SU-DHL-6 (cell line): ENCODE measurements around the gene RETN.

ENCODE experiments used
- H2AFZ ChIP-seq: fragments of 200-600 bp; sonication (generic); 2 replicates; pipeline ENCODE4 v1.6.1; 2014; ENCODE audit warnings: low read depth, mild to moderate bottlenecking, moderate library complexity, mixed read lengths, antibody characterized with exemption, low read length; ENCODE audit not compliant: severe bottlenecking
- H3F3A ChIP-seq: fragments of 200-600 bp; shearing (Covaris generic); 2 replicates; pipeline ENCODE4 v1.6.0; 2016; ENCODE audit warnings: antibody characterized with exemption, mild to moderate bottlenecking; ENCODE audit not compliant: insufficient read depth
- H3K27ac ChIP-seq: fragments of 200-600 bp; sonication (generic); 2 replicates; pipeline ENCODE4 v1.5.1; 2016; ENCODE audit warnings: low read depth, mild to moderate bottlenecking, low read length, moderate library complexity, mixed read lengths
- H3K27me3 ChIP-seq: fragments of 200-600 bp; sonication (generic), shearing (Covaris generic); 2 replicates; pipeline ENCODE4 v1.6.0; 2014; ENCODE audit warnings: mild to moderate bottlenecking, low read length
- H3K36me3 ChIP-seq: fragments of 200-600 bp; sonication (generic); 2 replicates; pipeline ENCODE4 v1.6.1; 2014; ENCODE audit warnings: mild to moderate bottlenecking, low read length, mixed read lengths
- H3K4me2 ChIP-seq: fragments of 300-600, 200-600 bp; shearing (Covaris generic), sonication (generic); 2 replicates; pipeline ENCODE4 v1.6.0; 2014; ENCODE audit warnings: low read length, low read depth, mild to moderate bottlenecking; ENCODE audit not compliant: poor library complexity, severe bottlenecking
- H3K4me3 ChIP-seq: fragments of 200-600 bp; sonication (generic); 2 replicates; pipeline ENCODE4 v1.5.1; 2014; ENCODE audit warnings: antibody characterized with exemption, low read length, mild to moderate bottlenecking, mixed read lengths; ENCODE audit not compliant: insufficient read depth, poor library complexity, severe bottlenecking
- H3K79me2 ChIP-seq: fragments of 200-600 bp; sonication (generic); 2 replicates; pipeline ENCODE4 v1.6.1; 2014; ENCODE audit warnings: mild to moderate bottlenecking, low read length, moderate library complexity; ENCODE audit not compliant: insufficient read depth
- H3K9ac ChIP-seq: fragments of 200-600 bp; sonication (generic); 2 replicates; pipeline ENCODE4 v1.7.0; 2014; ENCODE audit warnings: mild to moderate bottlenecking, low read length
- H3K9me2 ChIP-seq: fragments of 200-600 bp; sonication (generic); replicated peaks from 2 replicates; pipeline ENCODE4 v1.6.1; 2014; ENCODE audit warnings: low read length; ENCODE audit not compliant: insufficient read depth
- H3K9me3 ChIP-seq: fragments of 200-600 bp; sonication (generic); 2 replicates; pipeline ENCODE4 v1.6.1; 2014; ENCODE audit warnings: low read length, mixed read lengths; ENCODE audit not compliant: insufficient read depth
- H4K20me1 ChIP-seq: fragments of 200-600 bp; sonication (generic); 2 replicates; pipeline ENCODE4 v1.6.1; 2014; ENCODE audit warnings: low read depth, mild to moderate bottlenecking, antibody characterized with exemption, low read length, moderate library complexity, mixed read lengths
- EZH2phosphoT487 ChIP-seq: fragments of 200-600 bp; sonication (generic), shearing (Covaris generic); conservative IDR thresholded peaks from 2 replicates; pipeline ENCODE4 v1.6.1; 2018; ENCODE audit warnings: mild to moderate bottlenecking, antibody characterized with exemption, low read length, moderate library complexity, mixed read lengths
- TF ChIP-seq, protein P1 (sequence below): fragments of 200-600 bp; sonication (generic); IDR thresholded peaks from one replicate; pipeline ENCODE4 v1.5.1; 2017; ENCODE audit warnings: antibody characterized with exemption, mild to moderate bottlenecking, low read length, moderate library complexity; ENCODE audit not compliant: insufficient read depth, poor library complexity, severe bottlenecking

RETN gene

GRCh38 chr19:7690779-7691258 lies 22.0 kb downstream of the RETN start:
- H3F3A ChIP-seq, result no peaks in the 10 kb centered on the region
- H3K27ac ChIP-seq, result no peak overlapping the region
- H3K27me3 ChIP-seq, result no peaks in the 10 kb centered on the region
- no peaks in the 10 kb centered on the region for H4K20me1 ChIP-seq
- no peak overlapping the region for H3K9ac ChIP-seq
- H3K4me2 ChIP-seq, result no peak overlapping the region
- H3K9me2 ChIP-seq, result no peaks in the 10 kb centered on the region
- H2AFZ ChIP-seq, result no peak overlapping the region
- no peaks in the 10 kb centered on the region for H3K9me3 ChIP-seq
- no peak for TF ChIP-seq EZH2phosphoT487
- TF ChIP-seq, protein P1, sequence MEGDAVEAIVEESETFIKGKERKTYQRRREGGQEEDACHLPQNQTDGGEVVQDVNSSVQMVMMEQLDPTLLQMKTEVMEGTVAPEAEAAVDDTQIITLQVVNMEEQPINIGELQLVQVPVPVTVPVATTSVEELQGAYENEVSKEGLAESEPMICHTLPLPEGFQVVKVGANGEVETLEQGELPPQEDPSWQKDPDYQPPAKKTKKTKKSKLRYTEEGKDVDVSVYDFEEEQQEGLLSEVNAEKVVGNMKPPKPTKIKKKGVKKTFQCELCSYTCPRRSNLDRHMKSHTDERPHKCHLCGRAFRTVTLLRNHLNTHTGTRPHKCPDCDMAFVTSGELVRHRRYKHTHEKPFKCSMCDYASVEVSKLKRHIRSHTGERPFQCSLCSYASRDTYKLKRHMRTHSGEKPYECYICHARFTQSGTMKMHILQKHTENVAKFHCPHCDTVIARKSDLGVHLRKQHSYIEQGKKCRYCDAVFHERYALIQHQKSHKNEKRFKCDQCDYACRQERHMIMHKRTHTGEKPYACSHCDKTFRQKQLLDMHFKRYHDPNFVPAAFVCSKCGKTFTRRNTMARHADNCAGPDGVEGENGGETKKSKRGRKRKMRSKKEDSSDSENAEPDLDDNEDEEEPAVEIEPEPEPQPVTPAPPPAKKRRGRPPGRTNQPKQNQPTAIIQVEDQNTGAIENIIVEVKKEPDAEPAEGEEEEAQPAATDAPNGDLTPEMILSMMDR, result no peak
- no peaks in the 10 kb centered on the region for H3K79me2 ChIP-seq
- no peaks in the 10 kb centered on the region for H3K36me3 ChIP-seq
- no peak overlapping the region for H3K4me3 ChIP-seq

- Histone ChIP-seq H3K9ac (no peak overlapping the region), H3K4me2 (no peak overlapping the region), H3K79me2 (no peaks in the 10 kb centered on the region), H3F3A (no peaks in the 10 kb centered on the region), H3K36me3 (no peaks in the 10 kb centered on the region), H4K20me1 (no peaks in the 10 kb centered on the region), H3K9me3 (no peaks in the 10 kb centered on the region), H3K9me2 (no peaks in the 10 kb centered on the region), H2AFZ (no peak overlapping the region), H3K27ac (no peak overlapping the region), H3K4me3 (no peak overlapping the region), H3K27me3 (no peaks in the 10 kb centered on the region)
- TF ChIP-seq, protein P1, result no peak
- TF ChIP-seq EZH2phosphoT487, result no peak
These were observed 22.6 kb downstream of the RETN start for GRCh38 chr19:7691497-7691896.

GRCh38 chr19:7692417-7693088 lies 23.7 kb downstream of the RETN start:
- Histone ChIP-seq H3F3A (no peaks in the 10 kb centered on the region), H3K4me3 (no peak overlapping the region), H3K4me2 (no peak overlapping the region), H3K9ac (no peak overlapping the region), H3K9me2 (no peaks in the 10 kb centered on the region), H3K36me3 (no peaks in the 10 kb centered on the region), H2AFZ (no peak overlapping the region), H3K27ac (no peak overlapping the region), H3K9me3 (no peaks in the 10 kb centered on the region), H3K79me2 (no peaks in the 10 kb centered on the region), H4K20me1 (no peaks in the 10 kb centered on the region), H3K27me3 (no peaks in the 10 kb centered on the region)
- no peak for TF ChIP-seq EZH2phosphoT487
- TF ChIP-seq, protein P1, result no peak
